HK-2 (cell line): ENCODE measurements around the gene SPCS2.
"Not testable (repeated sequence)": the region's sequence is repeated elsewhere in the genome, so short reads cannot be mapped to it uniquely, and the experiment has no call there.

Experiments
- DNase-seq: peaks from one replicate; pipeline ENCODE4 v3.0.0-alpha.2; 2018; ENCODE audit not compliant: unreplicated experiment

Gene SPCS2

GRCh38 chr11:75001686-75002085, 52.6 kb downstream of the SPCS2 start:
- no peak for DNase-seq

- no peak for DNase-seq
Observed at GRCh38 chr11:75002516-75002915, 53.5 kb downstream of the SPCS2 start.

- DNase-seq, result no peak
Observed at GRCh38 chr11:75004215-75004614, 55.1 kb downstream of the SPCS2 start.

GRCh38 chr11:75011357-75011756, 62.3 kb downstream of the SPCS2 start:
- no peak for DNase-seq

GRCh38 chr11:75011872-75012271, 62.8 kb downstream of the SPCS2 start:
- no peak for DNase-seq

- DNase-seq, result peak; percentile 16
Observed at GRCh38 chr11:75013051-75013450, 64.0 kb downstream of the SPCS2 start.

- DNase-seq, result no peak
Observed at GRCh38 chr11:75014129-75014528, 65.1 kb downstream of the SPCS2 start.

GRCh38 chr11:75019200-75019599, 70.1 kb downstream of the SPCS2 start:
- DNase-seq, result not testable (repeated sequence)

GRCh38 chr11:75020328-75020727, 71.3 kb downstream of the SPCS2 start:
- not testable (repeated sequence) for DNase-seq

GRCh38 chr11:75022296-75022695, 73.2 kb downstream of the SPCS2 start:
- DNase-seq, result no peak

- peak; percentile 78 for DNase-seq
Observed at GRCh38 chr11:75022759-75023396, 73.8 kb downstream of the SPCS2 start.

- DNase-seq, result no peak
Observed at GRCh38 chr11:75023446-75024067, 74.5 kb downstream of the SPCS2 start.

- DNase-seq, result no peak
Observed at GRCh38 chr11:75024068-75024449, 75.0 kb downstream of the SPCS2 start.

GRCh38 chr11:75024764-75025211, 75.7 kb downstream of the SPCS2 start:
- DNase-seq, result no peak

GRCh38 chr11:75025561-75025960, 76.5 kb downstream of the SPCS2 start:
- DNase-seq, result no peak

- DNase-seq, result no peak
Observed at GRCh38 chr11:75028321-75028720, 79.3 kb downstream of the SPCS2 start.
